Measurements from ENCODE around the gene ZNF771. TPM values are rescaled to one million over a fixed set of nuclear protein-coding genes. Genes with fewer than 3 reads are reported as not detected.

ZNF771 gene
- total and polyA plus RNA-seq, 2 donors from 2014 or later: 7.8 to 14.8 TPM

- intact Hi-C loops (cut with DNase I): no loop called here
- Histone ChIP-seq H3K36me3 (ENCODE audit: control insufficient read depth in 2 of 3, insufficient read depth in 3 of 3, low read length in 3 of 3) (no peaks in the 10 kb centered on the region), H3K27me3 (ENCODE audit: control insufficient read depth, insufficient read depth, low read length) (no peaks in the 10 kb centered on the region), H3K9me3 (ENCODE audit: control insufficient read depth in 2 of 3, insufficient read depth in 1 of 3, low read length in 3 of 3) (no peaks in the 10 kb centered on the region), H3K9ac (ENCODE audit: low read length in 3 of 3) (no peak overlapping the region), H3K4me1 (ENCODE audit: control insufficient read depth in 2 of 3, insufficient read depth in 2 of 3, low read depth in 1 of 3, low read length in 3 of 3) (peaks cover 0 to 10% (median 4%) of the 10 kb centered on the region in 3 donors), H3K27ac (ENCODE audit: low read depth in 2 of 2, low read length in 2 of 2) (no peak overlapping the region), H3K4me3 (ENCODE audit: low read length in 3 of 3) (no peak overlapping the region)
- FAIRE-seq (no peak), DNase-seq (no peak)
- TF ChIP-seq CTCF (IDR thresholded peaks at IDR 0.05; ENCODE audit: borderline replicate concordance, extremely low read depth, insufficient read depth): no peak
Observed at GRCh38 chr16:30380072-30380802, 27.2 kb upstream of the ZNF771 start.

DNA sequence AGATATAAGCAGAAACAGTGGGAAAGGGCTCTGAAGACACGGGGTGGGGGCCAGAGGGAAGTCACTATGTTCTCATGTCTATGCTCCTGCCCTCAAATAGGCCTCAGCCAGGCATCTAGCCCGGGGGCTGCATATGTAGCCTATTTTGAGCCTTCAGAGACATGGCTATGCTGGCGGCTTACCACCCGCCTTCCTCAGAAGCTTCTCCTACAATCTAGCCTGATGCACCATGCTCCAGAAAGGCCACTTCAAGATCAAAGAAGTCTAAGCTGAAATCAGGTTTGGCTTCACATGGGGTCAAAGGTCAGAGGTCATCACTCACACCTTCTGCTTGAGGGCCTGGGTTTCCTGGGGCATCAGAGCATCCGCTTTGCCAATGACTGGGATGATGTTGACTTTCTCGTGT lies 26.6 kb upstream of the ZNF771 start:
- Histone ChIP-seq H3K9ac (ENCODE audit: low read length in 3 of 3) (no peak overlapping the region), H3K27ac (ENCODE audit: low read depth in 2 of 2, low read length in 2 of 2) (no peak overlapping the region), H3K36me3 (ENCODE audit: control insufficient read depth in 2 of 3, insufficient read depth in 3 of 3, low read length in 3 of 3) (no peaks in the 10 kb centered on the region), H3K4me3 (ENCODE audit: low read length in 3 of 3) (no peak overlapping the region), H3K9me3 (ENCODE audit: control insufficient read depth in 2 of 3, insufficient read depth in 1 of 3, low read length in 3 of 3) (no peaks in the 10 kb centered on the region), H3K27me3 (ENCODE audit: control insufficient read depth, insufficient read depth, low read length) (no peaks in the 10 kb centered on the region), H3K4me1 (ENCODE audit: control insufficient read depth in 2 of 3, insufficient read depth in 2 of 3, low read depth in 1 of 3, low read length in 3 of 3) (peaks cover 0 to 10% (median 4%) of the 10 kb centered on the region in 3 donors)
- FAIRE-seq (no peak), DNase-seq (peak in 1 of 5 donors; percentile 47)
- intact Hi-C loops (cut with DNase I): no loop called here
- TF ChIP-seq CTCF (IDR thresholded peaks at IDR 0.05; ENCODE audit: borderline replicate concordance, extremely low read depth, insufficient read depth): no peak

- intact Hi-C loops (cut with DNase I): no loop called here
- H3K9ac ChIP-seq (ENCODE audit: low read length in 3 of 3): no peak overlapping the region
- no peaks in the 10 kb centered on the region for H3K27me3 ChIP-seq (ENCODE audit: control insufficient read depth, insufficient read depth, low read length)
- no peak for FAIRE-seq
- no peak for TF ChIP-seq CTCF (IDR thresholded peaks at IDR 0.05; ENCODE audit: borderline replicate concordance, extremely low read depth, insufficient read depth)
- H3K4me1 ChIP-seq (ENCODE audit: control insufficient read depth in 2 of 3, insufficient read depth in 2 of 3, low read depth in 1 of 3, low read length in 3 of 3): peaks cover 0 to 10% (median 4%) of the 10 kb centered on the region in 3 donors
- H3K36me3 ChIP-seq (ENCODE audit: control insufficient read depth in 2 of 3, insufficient read depth in 3 of 3, low read length in 3 of 3): no peaks in the 10 kb centered on the region
- no peak overlapping the region for H3K4me3 ChIP-seq (ENCODE audit: low read length in 3 of 3)
- no peaks in the 10 kb centered on the region for H3K9me3 ChIP-seq (ENCODE audit: control insufficient read depth in 2 of 3, insufficient read depth in 1 of 3, low read length in 3 of 3)
- DNase-seq: peak in 1 of 5 donors; percentile 67
- no peak overlapping the region for H3K27ac ChIP-seq (ENCODE audit: low read depth in 2 of 2, low read length in 2 of 2)
Observed at GRCh38 chr16:30381291-30382041, 25.9 kb upstream of the ZNF771 start.

Measured in kidney (tissue), 14 donors.